Osteocyte (in vitro differentiated cells): ENCODE measurements around the gene ARMC10. TPM values are rescaled to one million over a fixed set of nuclear protein-coding genes. Genes with fewer than 3 reads are reported as not detected.
A peak's percentile ranks its signal among the peaks of the same experiment; 100 is the strongest.
"Not testable (repeated sequence)": the region's sequence is repeated elsewhere in the genome, so short reads cannot be mapped to it uniquely, and the experiment has no call there.

ENCODE experiments used
- DNase-seq: peaks from one replicate; pipeline ENCODE4 v3.0.0; 2021; ENCODE audit warnings: mixed read lengths; ENCODE audit not compliant: unreplicated experiment; ENCODE audit errors: extremely low spot score
- H3K27ac Mint-ChIP-seq: one replicate; pipeline ENCODE4 v1.8.0; 2021; ENCODE audit warnings: mild to moderate bottlenecking, mixed read lengths; ENCODE audit not compliant: unreplicated experiment
- H3K27me3 Mint-ChIP-seq: one replicate; pipeline ENCODE4 v1.8.0; 2021; ENCODE audit warnings: mixed read lengths; ENCODE audit not compliant: unreplicated experiment
- H3K36me3 Mint-ChIP-seq: one replicate; pipeline ENCODE4 v1.8.0; 2021; ENCODE audit warnings: mixed read lengths; ENCODE audit not compliant: unreplicated experiment
- H3K4me1 Mint-ChIP-seq: one replicate; pipeline ENCODE4 v1.8.0; 2021; ENCODE audit warnings: mixed read lengths; ENCODE audit not compliant: unreplicated experiment
- H3K4me3 Mint-ChIP-seq: one replicate; pipeline ENCODE4 v1.8.0; 2021; ENCODE audit warnings: mild to moderate bottlenecking, moderate library complexity, mixed read lengths; ENCODE audit not compliant: unreplicated experiment
- H3K9me3 Mint-ChIP-seq: one replicate; pipeline ENCODE4 v1.8.0; 2021; ENCODE audit warnings: mixed read lengths; ENCODE audit not compliant: unreplicated experiment
- total RNA-seq: library from RNA; stranded (reverse); gene quantifications from 2 replicates; pipeline ENCODE4 v1.2.1, GENCODE V29; 2021
- TF ChIP-seq, protein P1 (sequence below): fragments of 200-600 bp; sonication (generic); IDR thresholded peaks from 2 replicates; pipeline ENCODE4 v1.5.0; 2021; ENCODE audit warnings: antibody characterized with exemption, mild to moderate bottlenecking, moderate library complexity

Gene ARMC10
- total RNA-seq, 1 donor from 2014 or later: 29.3 TPM

DNA sequence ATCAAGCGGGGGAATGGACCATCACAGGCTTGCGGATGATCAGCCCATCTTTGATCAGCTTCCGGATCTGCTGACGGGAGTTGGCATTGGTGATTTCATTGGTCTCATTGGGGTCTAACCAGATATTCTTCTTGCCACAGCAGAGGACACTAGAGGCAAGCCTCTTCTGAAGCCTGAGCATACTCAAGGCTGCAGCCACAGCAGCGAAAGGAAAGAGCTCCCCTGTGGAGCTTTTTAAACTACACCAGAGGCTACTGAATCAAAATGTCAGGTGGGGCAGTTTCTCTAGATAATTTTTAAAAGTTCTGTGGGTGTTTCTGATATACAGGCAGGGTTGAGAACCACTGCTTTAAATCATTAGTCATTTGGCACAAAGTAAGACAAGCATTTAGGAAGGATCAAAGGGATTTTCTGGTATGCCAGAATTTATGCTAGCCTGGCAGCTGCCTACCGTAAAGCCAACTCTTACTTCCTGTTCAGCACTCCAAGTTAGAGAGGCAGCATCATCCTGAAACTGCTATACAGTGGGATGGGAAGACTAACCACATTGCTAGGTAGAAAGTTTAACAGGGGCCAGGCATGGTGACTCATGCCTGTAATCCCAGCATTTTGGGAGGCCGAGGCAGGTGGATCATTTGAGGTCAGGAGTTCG is 66.9 kb downstream of the ARMC10 start:
- DNase-seq: no peak
- TF ChIP-seq, protein P1, sequence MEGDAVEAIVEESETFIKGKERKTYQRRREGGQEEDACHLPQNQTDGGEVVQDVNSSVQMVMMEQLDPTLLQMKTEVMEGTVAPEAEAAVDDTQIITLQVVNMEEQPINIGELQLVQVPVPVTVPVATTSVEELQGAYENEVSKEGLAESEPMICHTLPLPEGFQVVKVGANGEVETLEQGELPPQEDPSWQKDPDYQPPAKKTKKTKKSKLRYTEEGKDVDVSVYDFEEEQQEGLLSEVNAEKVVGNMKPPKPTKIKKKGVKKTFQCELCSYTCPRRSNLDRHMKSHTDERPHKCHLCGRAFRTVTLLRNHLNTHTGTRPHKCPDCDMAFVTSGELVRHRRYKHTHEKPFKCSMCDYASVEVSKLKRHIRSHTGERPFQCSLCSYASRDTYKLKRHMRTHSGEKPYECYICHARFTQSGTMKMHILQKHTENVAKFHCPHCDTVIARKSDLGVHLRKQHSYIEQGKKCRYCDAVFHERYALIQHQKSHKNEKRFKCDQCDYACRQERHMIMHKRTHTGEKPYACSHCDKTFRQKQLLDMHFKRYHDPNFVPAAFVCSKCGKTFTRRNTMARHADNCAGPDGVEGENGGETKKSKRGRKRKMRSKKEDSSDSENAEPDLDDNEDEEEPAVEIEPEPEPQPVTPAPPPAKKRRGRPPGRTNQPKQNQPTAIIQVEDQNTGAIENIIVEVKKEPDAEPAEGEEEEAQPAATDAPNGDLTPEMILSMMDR: no peak
- no peaks in the 10 kb centered on the region for H3K27me3 Mint-ChIP-seq
- H3K27ac Mint-ChIP-seq: no peak overlapping the region
- no peaks in the 10 kb centered on the region for H3K36me3 Mint-ChIP-seq
- no peak overlapping the region for H3K4me3 Mint-ChIP-seq
- peaks cover 8% of the 10 kb centered on the region for H3K4me1 Mint-ChIP-seq
- no peaks in the 10 kb centered on the region for H3K9me3 Mint-ChIP-seq

DNA sequence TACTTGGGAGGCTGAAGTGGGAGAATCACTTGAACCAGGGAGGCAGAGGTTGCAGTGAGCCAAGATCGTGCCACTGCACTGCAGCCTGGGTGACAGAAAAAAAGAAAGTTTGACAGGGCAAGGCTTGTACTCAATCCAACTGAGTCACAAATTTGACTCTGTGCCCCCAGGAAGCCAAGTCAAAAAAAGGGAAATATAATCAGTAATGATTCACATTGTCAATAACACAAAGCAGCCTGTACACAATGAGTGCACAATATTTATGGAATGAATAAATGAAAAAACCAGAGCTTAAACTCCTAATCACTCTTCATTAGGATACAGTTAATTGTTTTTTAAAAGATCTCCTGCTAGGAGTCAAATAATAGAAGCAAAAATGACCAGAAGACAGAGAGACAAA is 67.6 kb downstream of the ARMC10 start:
- TF ChIP-seq, protein P1: no peak
- H3K9me3 Mint-ChIP-seq: no peaks in the 10 kb centered on the region
- no peaks in the 10 kb centered on the region for H3K27me3 Mint-ChIP-seq
- no peak overlapping the region for H3K27ac Mint-ChIP-seq
- no peaks in the 10 kb centered on the region for H3K36me3 Mint-ChIP-seq
- no peak for DNase-seq
- peaks cover 14% of the 10 kb centered on the region for H3K4me1 Mint-ChIP-seq
- no peak overlapping the region for H3K4me3 Mint-ChIP-seq

DNA sequence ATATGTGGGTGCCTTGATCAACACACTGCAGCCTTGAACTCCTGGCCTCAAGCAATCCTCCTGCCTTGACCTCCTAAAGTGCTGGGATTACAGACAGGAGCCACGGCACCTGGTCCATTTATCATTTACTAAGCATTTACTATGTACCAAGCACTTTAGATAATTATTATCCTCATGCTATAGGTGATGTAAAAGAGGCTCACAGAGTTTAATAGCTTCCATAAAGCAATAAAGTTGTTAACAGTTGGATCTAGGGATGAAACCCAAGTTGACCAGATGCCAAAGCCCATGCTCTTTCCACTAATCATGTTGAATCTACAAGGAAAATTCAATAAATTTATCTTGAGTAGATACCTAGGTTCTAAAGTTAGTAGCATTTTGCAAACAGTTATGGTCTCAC is 68.9 kb downstream of the ARMC10 start:
- Mint-ChIP-seq H3K27me3 (no peaks in the 10 kb centered on the region), H3K9me3 (no peaks in the 10 kb centered on the region), H3K27ac (no peak overlapping the region), H3K4me1 (peaks cover 26% of the 10 kb centered on the region), H3K4me3 (no peak overlapping the region), H3K36me3 (no peaks in the 10 kb centered on the region)
- no peak for DNase-seq
- TF ChIP-seq, protein P1: no peak

DNA sequence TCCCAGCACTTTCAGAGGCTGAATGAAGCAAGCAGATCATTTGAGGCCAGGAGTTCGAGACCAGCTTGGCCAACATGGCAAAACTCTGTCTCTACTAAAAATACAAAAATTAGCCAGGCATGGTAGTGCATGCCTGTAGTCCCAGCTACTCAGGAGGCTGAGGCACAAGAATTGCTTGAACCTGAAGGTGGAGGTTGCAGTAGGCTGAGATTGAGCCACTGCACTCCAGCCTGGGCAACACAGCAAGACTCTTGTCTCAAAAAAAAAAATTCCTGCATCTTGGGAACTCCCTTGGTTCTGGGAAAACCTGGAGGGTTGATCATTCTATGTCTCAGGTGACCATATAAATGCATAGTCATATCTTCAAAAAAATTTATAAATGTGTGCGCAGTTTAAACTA is 69.8 kb downstream of the ARMC10 start:
- not testable (repeated sequence) for H3K9me3 Mint-ChIP-seq, H3K36me3 Mint-ChIP-seq, DNase-seq, H3K27me3 Mint-ChIP-seq, H3K27ac Mint-ChIP-seq, H3K4me3 Mint-ChIP-seq
- peaks cover 30% of the 10 kb centered on the region for H3K4me1 Mint-ChIP-seq

DNA sequence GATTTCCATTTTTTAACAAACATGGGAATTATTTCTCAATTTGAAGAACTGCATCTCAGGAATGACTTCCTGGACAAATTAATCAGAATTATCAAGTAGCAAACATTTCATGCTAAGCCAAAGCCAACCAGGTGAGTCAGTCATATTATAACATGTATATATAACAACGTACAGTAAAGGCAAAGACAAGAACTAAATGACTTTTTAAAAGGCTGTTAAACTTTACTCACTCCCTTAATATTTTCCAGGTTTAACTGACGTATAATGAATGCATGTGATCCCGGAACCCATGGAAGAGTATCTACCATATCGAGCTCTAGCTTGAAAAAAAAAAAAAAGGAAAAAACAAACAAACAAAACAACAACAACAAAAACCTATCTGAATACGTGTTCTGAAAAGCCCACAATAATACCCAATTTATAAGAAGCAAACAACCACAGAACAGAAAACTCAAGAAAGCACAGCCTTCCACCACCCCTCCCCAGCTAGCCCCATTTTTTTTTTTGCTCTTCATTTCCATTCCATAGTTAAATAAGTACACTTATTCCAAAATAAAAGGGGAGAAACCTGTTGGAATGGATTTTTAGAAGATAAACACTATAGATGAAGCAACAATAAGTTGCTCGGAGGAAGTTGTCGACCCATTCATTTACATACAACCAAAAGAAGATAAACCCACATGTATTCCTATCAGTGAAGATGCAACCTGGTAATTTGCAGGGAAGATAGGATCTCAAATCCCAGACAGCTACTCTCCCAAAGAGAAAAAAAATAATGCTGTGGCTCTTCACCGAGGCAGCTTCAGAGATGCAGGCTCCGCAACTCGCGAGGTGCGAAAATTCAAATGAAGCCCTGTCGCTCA is 73.4 kb downstream of the ARMC10 start:
- H3K9me3 Mint-ChIP-seq: no peaks in the 10 kb centered on the region
- H3K27me3 Mint-ChIP-seq: no peaks in the 10 kb centered on the region

More for the DNA sequence above, 73.4 kb downstream of the ARMC10 start:
- Mint-ChIP-seq H3K36me3 (no peaks in the 10 kb centered on the region), H3K27ac (peak overlapping the region; percentile 95), H3K4me1 (peaks cover 32% of the 10 kb centered on the region), H3K4me3 (peak overlapping the region; percentile 92)
- no peak for DNase-seq
- TF ChIP-seq, protein P1: no peak

Other genes with a start within 250 kb of the ARMC10 start
- gene LRRC17, start 162.1 kb upstream of the ARMC10 start, total RNA-seq: 12.4 and 12.5 TPM in 2 replicates
- 0.83 and 0.97 TPM in 2 replicates for gene FBXL13, start 344 bp upstream of the ARMC10 start, total RNA-seq
- 11.6 and 12.9 TPM in 2 replicates for gene NAPEPLD, start 74.0 kb downstream of the ARMC10 start, total RNA-seq
- gene PMPCB, start 222.3 kb downstream of the ARMC10 start, total RNA-seq: 52.7 and 53.0 TPM in 2 replicates